Measurements from ENCODE around the gene C14orf93. TPM values are rescaled to one million over a fixed set of nuclear protein-coding genes. Genes with fewer than 3 reads are reported as not detected.
"Not testable (repeated sequence)": the region's sequence is repeated elsewhere in the genome, so short reads cannot be mapped to it uniquely, and the experiment has no call there.

C14orf93 gene
- total RNA-seq, 2 experiments from 2014 or later, result 7.6 to 8.4 TPM

DNA sequence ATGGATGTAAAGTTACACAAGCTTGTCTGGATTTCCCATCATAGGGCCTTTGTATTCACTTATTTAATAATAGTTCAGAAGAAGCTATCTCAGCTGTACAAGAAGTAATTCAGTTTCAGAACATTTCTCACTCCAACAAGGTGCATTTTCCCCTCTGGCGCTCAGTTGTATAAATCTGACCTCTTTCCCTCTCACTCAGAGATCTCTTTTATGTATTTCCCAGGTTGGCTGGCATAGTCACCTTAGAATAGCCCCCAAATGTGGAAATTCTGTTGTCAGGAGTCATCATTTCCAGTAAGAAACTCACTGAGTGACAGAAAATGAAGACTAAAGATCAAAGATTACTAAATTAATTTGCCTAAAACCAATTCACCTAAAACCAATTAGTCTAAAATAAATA, 38.8 kb downstream of the C14orf93 start:
- no peak for ATAC-seq (ENCODE audit: poor library complexity)

GRCh38 chr14:22966783-22967269, 43.1 kb downstream of the C14orf93 start:
- H3K27ac Mint-ChIP-seq, result no peak overlapping the region
- POLR2A ChIA-PET, result no interaction called here
- H3K36me3 Mint-ChIP-seq (ENCODE audit: low read depth), result no peaks in the 10 kb centered on the region
- Histone ChIP-seq H3K27ac (ENCODE audit: low read depth in 1 of 2, low read length in 2 of 2) (no peak overlapping the region), H3K4me3 (ENCODE audit: low read length) (no peak overlapping the region), H3K36me3 (ENCODE audit: insufficient read depth, low read length) (no peaks in the 10 kb centered on the region), H3K4me1 (ENCODE audit: insufficient read depth, low read length) (no peaks in the 10 kb centered on the region), H3K9me3 (ENCODE audit: control insufficient read depth in 1 of 2, insufficient read depth in 1 of 2, low read length in 2 of 2) (no peaks in the 10 kb centered on the region), H3K27me3 (ENCODE audit: control insufficient read depth in 1 of 2, insufficient read depth in 2 of 2, low read length in 2 of 2) (no peaks in the 10 kb centered on the region)
- no peaks in the 10 kb centered on the region for H3K4me1 Mint-ChIP-seq (ENCODE audit: low read depth)
- H3K4me3 Mint-ChIP-seq, result no peak overlapping the region
- TF ChIP-seq CTCF (IDR thresholded peaks at IDR 0.05), result no peak
- no peaks in the 10 kb centered on the region for H3K27me3 Mint-ChIP-seq
- intact Hi-C loops (cut with DNase I, micrococcal nuclease), result no loop called here
- no peaks in the 10 kb centered on the region for H3K9me3 Mint-ChIP-seq
- no peak for ATAC-seq (ENCODE audit: poor library complexity)
- DNase-seq, result no peak
- CTCF ChIA-PET, result interaction anchor here (0.7 kb wide), 1 partner anchor 19 kb away, joined by 3 read pairs; no protein-coding TSS in a partner anchor

More for the DNA sequence above, 38.8 kb downstream of the C14orf93 start:
- Mint-ChIP-seq H3K27ac (no peak overlapping the region), H3K27me3 (no peaks in the 10 kb centered on the region), H3K4me1 (ENCODE audit: low read depth) (no peaks in the 10 kb centered on the region), H3K36me3 (ENCODE audit: low read depth) (no peaks in the 10 kb centered on the region), H3K4me3 (no peak overlapping the region), H3K9me3 (no peaks in the 10 kb centered on the region)
- Histone ChIP-seq H3K9me3 (ENCODE audit: control insufficient read depth in 1 of 2, insufficient read depth in 1 of 2, low read length in 2 of 2) (no peaks in the 10 kb centered on the region), H3K36me3 (ENCODE audit: insufficient read depth, low read length) (no peaks in the 10 kb centered on the region), H3K4me1 (ENCODE audit: insufficient read depth, low read length) (no peaks in the 10 kb centered on the region), H3K4me3 (ENCODE audit: low read length) (no peak overlapping the region), H3K27ac (ENCODE audit: low read depth in 1 of 2, low read length in 2 of 2) (no peak overlapping the region), H3K27me3 (ENCODE audit: control insufficient read depth in 1 of 2, insufficient read depth in 2 of 2, low read length in 2 of 2) (no peaks in the 10 kb centered on the region)
- ChIA-PET CTCF (interaction anchor here (0.6 to 4.4 kb wide), 3 partner anchors 15 to 157 kb away, joined by 4 to 42 read pairs (median 23); partner anchors contain the start of gene CDH24), POLR2A (no interaction called here)
- no peak for TF ChIP-seq CTCF (IDR thresholded peaks at IDR 0.05)
- DNase-seq, result no peak
- intact Hi-C loops (cut with DNase I, micrococcal nuclease), result no loop called here

- H3K4me3 ChIP-seq (ENCODE audit: low read length); H3K27me3 Mint-ChIP-seq; H3K27ac ChIP-seq (ENCODE audit: low read depth in 1 of 2, low read length in 2 of 2); H3K4me1 ChIP-seq (ENCODE audit: insufficient read depth, low read length); H3K36me3 ChIP-seq (ENCODE audit: insufficient read depth, low read length); H3K4me3 Mint-ChIP-seq; H3K4me1 Mint-ChIP-seq (ENCODE audit: low read depth); H3K9me3 ChIP-seq (ENCODE audit: control insufficient read depth in 1 of 2, insufficient read depth in 1 of 2, low read length in 2 of 2); H3K27ac Mint-ChIP-seq; DNase-seq; H3K27me3 ChIP-seq (ENCODE audit: control insufficient read depth in 1 of 2, insufficient read depth in 2 of 2, low read length in 2 of 2); H3K9me3 Mint-ChIP-seq; intact Hi-C loops (cut with DNase I, micrococcal nuclease); H3K36me3 Mint-ChIP-seq (ENCODE audit: low read depth); ATAC-seq (ENCODE audit: poor library complexity): not testable (repeated sequence)
- POLR2A ChIA-PET, result interaction anchor here (0.6 kb wide), 1 partner anchor 17 kb away, joined by 4 read pairs; no protein-coding TSS in a partner anchor
- CTCF ChIA-PET, result interaction anchor here (0.7 to 2.0 kb wide), 2 partner anchors 20 kb away, joined by 3 to 5 read pairs; no protein-coding TSS in a partner anchor
Measured at GRCh38 chr14:22965916-22966782, 43.8 kb downstream of the C14orf93 start.

Measured in CD4-positive, alpha-beta T cell (primary cell).